Amniotic stem cell (primary cell): Measurements from ENCODE around the gene TUBB1.
"Not testable (repeated sequence)": the region's sequence is repeated elsewhere in the genome, so short reads cannot be mapped to it uniquely, and the experiment has no call there.

Source experiments
- DNase-seq: peaks from one replicate; lab custom pipeline; 2025; lab: John Stamatoyannopoulos, UW

The TUBB1 gene

GRCh38 chr20:59019217-59019616, at the start of gene TUBB1:
TUBB1 (plus strand) TSS chr20:59019429; CDS start chr20:59019523, 94 bp downstream.
- DNase-seq = no peak

GRCh38 chr20:58969439-58969838, 49.8 kb upstream of the TUBB1 start:
- no peak for DNase-seq

GRCh38 chr20:58970146-58970545, 49.1 kb upstream of the TUBB1 start:
- DNase-seq = no peak

DNA sequence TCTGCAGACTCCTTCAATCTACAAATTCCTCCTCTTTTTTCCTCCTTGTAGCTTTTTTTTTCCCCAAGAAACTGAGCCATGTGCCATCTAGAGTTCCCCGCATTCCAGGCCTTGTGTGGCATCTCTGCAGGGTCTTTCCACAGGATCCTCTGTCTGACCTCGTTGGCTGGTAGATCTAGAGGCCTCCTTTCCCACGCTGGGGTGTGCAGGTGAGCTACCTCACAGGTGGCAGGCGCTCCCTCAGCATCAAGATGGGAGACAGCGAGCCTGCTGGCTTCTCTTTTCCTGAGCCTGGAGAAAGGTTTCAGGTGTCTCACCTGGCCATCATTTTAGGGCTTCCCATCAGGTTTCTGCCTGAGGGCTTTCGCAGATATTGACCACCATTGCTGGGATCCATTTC, 47.8 kb upstream of the TUBB1 start:
- no peak for DNase-seq

DNA sequence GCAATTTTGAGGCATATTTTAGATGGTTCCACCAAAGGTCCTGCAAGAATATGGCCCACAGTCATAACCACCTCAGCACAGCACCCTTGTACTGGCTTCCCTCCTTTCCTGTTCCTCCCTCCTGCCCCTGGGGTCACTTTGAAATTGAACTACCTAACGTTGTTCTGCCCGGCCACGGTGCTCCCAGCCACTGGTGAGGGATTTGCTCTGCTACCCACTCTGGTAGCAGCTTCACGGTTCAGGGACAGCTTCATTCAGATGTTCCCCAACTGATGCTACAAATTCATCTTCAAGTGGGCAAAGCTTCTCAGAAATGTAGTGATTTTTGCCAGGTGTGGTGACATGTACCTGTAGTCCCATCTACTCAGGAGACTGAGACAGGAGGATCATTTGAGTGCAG, 46.0 kb upstream of the TUBB1 start:
- DNase-seq = no peak

- no peak for DNase-seq
These were observed 45.4 kb upstream of the TUBB1 start for GRCh38 chr20:58973866-58974265.

GRCh38 chr20:58975353-58975752, 43.9 kb upstream of the TUBB1 start:
- DNase-seq = no peak

DNA sequence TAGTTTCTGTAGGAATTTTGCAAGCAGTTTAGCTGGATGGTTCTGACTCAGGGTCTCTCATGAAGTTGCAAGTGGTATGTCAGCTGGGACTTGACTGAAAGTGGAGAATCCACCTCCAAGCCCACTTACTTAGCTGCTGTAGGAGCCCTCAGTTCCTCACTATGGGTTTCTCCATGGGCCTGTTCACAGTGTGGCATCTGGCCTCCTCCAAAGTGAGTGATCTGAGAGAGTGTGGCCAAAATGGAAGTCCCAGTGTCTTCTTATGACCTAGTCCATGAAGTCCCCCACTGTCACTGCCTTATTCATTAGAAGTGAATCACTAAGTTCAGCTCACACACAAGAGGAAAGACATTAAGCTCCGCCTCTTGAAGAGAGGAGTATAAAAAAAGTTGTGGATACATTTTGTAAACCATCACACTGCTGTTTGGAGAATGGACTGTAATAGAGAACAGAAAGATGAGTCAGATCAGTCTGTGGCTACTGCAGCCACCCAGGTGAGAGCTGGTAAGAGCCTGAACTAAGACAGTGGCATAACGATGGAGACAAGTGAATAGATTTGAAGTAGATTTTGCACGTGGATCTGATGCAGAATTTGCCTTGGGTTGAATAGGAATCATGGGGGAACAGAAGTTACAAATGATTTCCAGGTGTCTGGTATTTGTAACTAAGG, 43.0 kb upstream of the TUBB1 start:
- DNase-seq = no peak

- no peak for DNase-seq
These were observed 40.7 kb upstream of the TUBB1 start for GRCh38 chr20:58978351-58979190.

DNA sequence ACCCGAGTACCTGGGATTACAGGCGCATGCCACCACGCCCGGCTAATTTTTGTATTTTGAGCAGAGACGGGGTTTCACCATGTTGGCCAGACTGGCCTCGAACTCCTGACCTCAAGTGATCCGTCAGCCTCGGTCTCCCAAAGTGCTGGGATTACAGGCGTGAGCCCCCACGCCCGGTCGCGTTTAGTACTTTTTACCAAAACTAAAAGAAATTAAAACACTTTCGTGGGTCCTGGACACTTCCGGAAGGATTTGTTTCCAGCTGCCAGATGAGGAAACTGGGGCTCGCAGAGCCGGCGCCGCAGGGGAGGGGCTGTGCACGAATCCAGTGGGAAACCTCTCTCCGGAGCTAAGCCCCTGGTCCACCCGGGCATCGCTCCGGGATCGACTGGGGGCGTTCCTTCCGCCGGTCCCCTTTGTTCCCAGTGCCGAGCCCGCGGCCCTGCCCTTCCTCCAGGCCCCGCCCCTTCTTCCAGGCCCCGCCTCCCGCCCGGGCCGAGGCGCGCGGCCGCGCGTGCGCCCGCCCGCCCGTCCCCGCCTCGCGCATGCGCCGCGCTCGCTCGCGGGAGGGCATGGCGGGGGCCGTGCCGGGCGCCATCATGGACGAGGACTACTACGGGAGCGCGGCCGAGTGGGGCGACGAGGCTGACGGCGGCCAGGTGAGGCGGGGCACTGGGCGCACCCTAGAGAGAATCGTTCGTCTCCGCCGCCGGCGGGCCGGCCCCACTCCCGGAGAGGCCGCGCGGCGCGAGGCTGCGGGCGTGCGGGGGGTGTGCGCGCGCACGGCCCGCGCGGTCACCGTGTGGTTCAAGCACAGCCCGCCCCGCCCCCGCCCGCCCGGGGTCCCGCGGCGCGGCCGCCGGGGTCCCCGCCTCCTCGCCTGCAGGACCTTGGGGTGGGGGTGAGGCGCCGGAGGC, 38.3 kb upstream of the TUBB1 start, which contains the start of gene NELFCD:
Gene NELFCD, plus strand, starts transcription at position 546 of the 917 bp plus-strand sequence. Its CDS starts 54 bp downstream, at position 600.
- DNase-seq = peak; percentile 53

DNA sequence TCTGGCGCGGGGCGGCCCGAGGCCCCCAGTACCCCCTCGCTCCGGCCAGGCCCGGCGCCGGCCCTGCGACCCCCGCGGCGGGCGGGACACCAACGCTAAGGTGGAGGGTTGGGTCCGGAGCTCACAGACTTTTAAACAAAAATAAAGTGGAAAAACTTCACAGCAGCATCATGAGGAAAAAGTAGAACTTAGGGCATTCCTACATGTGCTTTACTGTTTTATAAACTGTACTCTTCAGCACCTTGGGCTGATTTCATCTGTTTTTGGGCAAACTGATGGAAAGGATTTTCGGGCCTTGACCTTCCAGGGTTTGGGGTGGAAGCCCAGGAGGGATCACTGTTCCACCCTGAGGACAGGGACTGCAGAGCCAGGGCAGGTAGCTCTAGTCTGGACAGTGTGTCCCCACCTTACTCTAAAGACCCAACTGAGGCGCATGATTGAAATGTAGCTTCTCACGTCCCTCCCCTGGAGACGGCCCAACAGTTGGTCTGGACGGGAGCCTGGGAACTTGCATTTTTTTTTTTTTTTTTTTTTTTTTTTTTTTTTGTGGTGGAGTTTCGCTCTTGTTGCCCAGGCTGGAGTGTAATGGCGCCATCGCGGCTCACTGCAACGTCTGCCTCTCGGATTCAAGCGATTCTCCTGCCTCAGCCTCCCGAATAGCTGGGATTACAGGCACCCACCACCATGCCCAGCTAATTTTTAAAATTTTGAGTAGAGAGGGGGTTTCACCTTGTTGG, 37.4 kb upstream of the TUBB1 start:
- DNase-seq = no peak

GRCh38 chr20:58982406-58983114, 36.7 kb upstream of the TUBB1 start:
- no peak for DNase-seq

GRCh38 chr20:58983115-58983468, 36.1 kb upstream of the TUBB1 start:
- not testable (repeated sequence) for DNase-seq

DNA sequence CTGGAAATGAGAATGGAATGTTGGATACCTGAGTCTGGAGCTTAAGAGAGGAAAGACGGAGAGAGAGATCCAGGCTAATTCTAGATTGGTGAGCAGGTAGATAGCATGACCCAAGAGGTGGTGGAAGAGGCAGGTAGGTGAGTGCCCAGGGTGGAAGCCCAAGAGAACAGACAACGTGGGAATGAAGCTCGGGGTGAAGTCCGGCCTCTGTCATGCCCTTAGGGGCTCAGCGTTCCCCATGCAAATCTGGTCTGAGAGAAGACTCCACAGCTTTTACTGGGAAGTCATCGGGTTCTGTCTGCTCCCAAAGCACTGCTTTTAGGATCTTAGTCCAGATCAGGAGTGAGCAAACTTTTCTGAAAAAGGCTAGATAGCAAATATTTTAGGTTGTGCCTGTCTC, 34.5 kb upstream of the TUBB1 start:
- DNase-seq = no peak

- no peak for DNase-seq
These were observed 33.6 kb upstream of the TUBB1 start for GRCh38 chr20:58985656-58986055.

- DNase-seq = no peak
These were observed 32.8 kb upstream of the TUBB1 start for GRCh38 chr20:58986286-58986967.

- DNase-seq = no peak
These were observed 32.2 kb upstream of the TUBB1 start for GRCh38 chr20:58986968-58987517.

DNA sequence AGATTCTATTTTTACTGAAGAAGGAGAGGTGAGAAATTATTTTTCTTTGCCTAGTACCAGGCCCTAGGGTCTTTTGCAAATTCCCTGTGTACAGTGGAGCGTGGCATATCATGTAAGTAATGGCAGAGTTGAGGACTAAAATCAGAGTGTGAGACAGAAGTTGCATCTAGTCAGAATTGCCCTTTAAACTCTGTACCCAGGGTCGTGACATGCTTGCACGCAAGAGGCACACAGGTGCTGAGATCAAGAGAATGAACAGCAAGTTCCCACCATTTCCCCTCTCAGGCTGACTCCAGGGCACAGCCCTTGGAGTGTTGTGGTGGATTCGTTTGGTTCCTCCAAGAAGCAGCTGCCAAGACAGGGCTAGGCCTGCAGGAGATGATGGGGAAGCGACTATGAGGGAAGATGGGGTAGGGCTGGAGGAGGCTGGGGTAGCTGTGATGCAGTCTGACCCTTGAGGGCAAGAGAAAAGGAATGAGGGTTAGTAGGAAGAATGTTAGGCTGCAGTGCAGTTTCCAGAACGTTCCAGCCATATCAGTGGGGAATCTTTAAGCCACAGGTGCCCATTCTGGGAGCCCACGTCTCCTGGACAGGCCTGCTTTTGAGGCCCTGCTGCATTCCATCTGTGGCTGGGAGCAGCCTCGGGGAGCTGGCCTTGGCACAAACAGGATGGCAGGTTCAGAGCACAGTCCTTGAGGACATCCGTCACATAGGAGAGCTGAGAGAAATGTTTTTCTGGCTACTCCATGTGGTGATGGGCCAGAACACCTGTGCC, 31.3 kb upstream of the TUBB1 start:
- no peak for DNase-seq

GRCh38 chr20:58988565-58988882, 30.7 kb upstream of the TUBB1 start:
- no peak for DNase-seq
